HG03064 (cell line): Measurements from ENCODE around the gene ZMYM4.

Experiments used
- ATAC-seq: cut with Tn5 transposase; IDR thresholded peaks from one replicate; pipeline ENCODE4 v1.9.1; 2021; ENCODE audit warnings: low read depth; ENCODE audit not compliant: unreplicated experiment

The ZMYM4 gene

GRCh38 chr1:35390600-35391494 lies 122.3 kb downstream of the ZMYM4 start:
- no peak for ATAC-seq

GRCh38 chr1:35394386-35394785 lies 125.9 kb downstream of the ZMYM4 start:
- no peak for ATAC-seq

- no peak for ATAC-seq
Observed at GRCh38 chr1:35398739-35399138, 130.2 kb downstream of the ZMYM4 start.

- no peak for ATAC-seq
Observed at GRCh38 chr1:35401049-35401448, 132.5 kb downstream of the ZMYM4 start.

- ATAC-seq, result no peak
Observed at GRCh38 chr1:35406103-35406502, 137.6 kb downstream of the ZMYM4 start.

GRCh38 chr1:35407743-35408142 lies 139.2 kb downstream of the ZMYM4 start:
- no peak for ATAC-seq

GRCh38 chr1:35408925-35409324 lies 140.4 kb downstream of the ZMYM4 start:
- no peak for ATAC-seq

GRCh38 chr1:35426097-35426586 lies 157.6 kb downstream of the ZMYM4 start:
- ATAC-seq, result no peak

- no peak for ATAC-seq
Observed at GRCh38 chr1:35428360-35428759, 159.9 kb downstream of the ZMYM4 start.

- ATAC-seq, result no peak
Observed at GRCh38 chr1:35430762-35431161, 162.3 kb downstream of the ZMYM4 start.

GRCh38 chr1:35431173-35431599 lies 162.7 kb downstream of the ZMYM4 start:
- ATAC-seq, result no peak

GRCh38 chr1:35432231-35432630 lies 163.7 kb downstream of the ZMYM4 start:
- ATAC-seq, result no peak

- no peak for ATAC-seq
Observed at GRCh38 chr1:35433714-35434113, 165.2 kb downstream of the ZMYM4 start.

GRCh38 chr1:35434703-35435102 lies 166.2 kb downstream of the ZMYM4 start:
- ATAC-seq, result no peak

GRCh38 chr1:35436078-35436477 lies 167.6 kb downstream of the ZMYM4 start:
- ATAC-seq, result no peak

GRCh38 chr1:35437200-35437599 lies 168.7 kb downstream of the ZMYM4 start:
- ATAC-seq, result no peak

- no peak for ATAC-seq
Observed at GRCh38 chr1:35439626-35440025, 171.1 kb downstream of the ZMYM4 start.

- no peak for ATAC-seq
Observed at GRCh38 chr1:35441926-35442579, 173.5 kb downstream of the ZMYM4 start.

- ATAC-seq, result no peak
Observed at GRCh38 chr1:35442734-35443133, 174.2 kb downstream of the ZMYM4 start.

GRCh38 chr1:35443768-35444518 lies 175.4 kb downstream of the ZMYM4 start:
- no peak for ATAC-seq

- ATAC-seq, result no peak
Observed at GRCh38 chr1:35444519-35444774, 175.9 kb downstream of the ZMYM4 start.
